ENCODE results near the gene ADGRD1. TPM values are rescaled to one million over a fixed set of nuclear protein-coding genes. Genes with fewer than 3 reads are reported as not detected.
"Not testable (repeated sequence)": the region's sequence is repeated elsewhere in the genome, so short reads cannot be mapped to it uniquely, and the experiment has no call there.

Gene ADGRD1
- total RNA-seq, 6 experiments from 2014 or later: not detected

GRCh38 chr12:131122631-131123030, 168.9 kb downstream of the ADGRD1 start:
- Mint-ChIP-seq H3K4me3 (no peak overlapping the region), H3K27ac (no peak overlapping the region), H3K4me1 (ENCODE audit: low read depth) (no peaks in the 10 kb centered on the region), H3K27me3 (ENCODE audit: insufficient read depth) (peaks cover 2% of the 10 kb centered on the region), H3K9me3 (peaks cover 36% of the 10 kb centered on the region), H3K36me3 (ENCODE audit: low read depth) (no peaks in the 10 kb centered on the region)
- DNase-seq: no peak
- no peak for TF ChIP-seq CTCF (IDR thresholded peaks at IDR 0.05)

GRCh38 chr12:131123817-131124216, 170.1 kb downstream of the ADGRD1 start:
- no peak for DNase-seq
- Mint-ChIP-seq H3K4me3 (no peak overlapping the region), H3K36me3 (ENCODE audit: low read depth) (no peaks in the 10 kb centered on the region), H3K9me3 (peaks cover 39% of the 10 kb centered on the region), H3K27ac (no peak overlapping the region), H3K4me1 (ENCODE audit: low read depth) (no peaks in the 10 kb centered on the region), H3K27me3 (ENCODE audit: insufficient read depth) (peaks cover under 1% of the 10 kb centered on the region)
- no peak for TF ChIP-seq CTCF (IDR thresholded peaks at IDR 0.05)

- no peak for DNase-seq
- Mint-ChIP-seq H3K27me3 (ENCODE audit: insufficient read depth) (no peaks in the 10 kb centered on the region; the same call in none of the 2 replicates), H3K36me3 (ENCODE audit: low read depth) (no peaks in the 10 kb centered on the region), H3K9me3 (peaks cover 36% of the 10 kb centered on the region), H3K4me1 (ENCODE audit: low read depth) (no peaks in the 10 kb centered on the region; the same call in 1 of the 2 replicates), H3K27ac (no peak overlapping the region), H3K4me3 (no peak overlapping the region)
- no peak for TF ChIP-seq CTCF (IDR thresholded peaks at IDR 0.05)
Measured at GRCh38 chr12:131124487-131125280, 171.0 kb downstream of the ADGRD1 start.

GRCh38 chr12:131126662-131127173, 173.0 kb downstream of the ADGRD1 start:
- Mint-ChIP-seq H3K4me3 (no peak overlapping the region), H3K27me3 (ENCODE audit: insufficient read depth) (no peaks in the 10 kb centered on the region; the same call in none of the 2 replicates), H3K4me1 (ENCODE audit: low read depth) (no peaks in the 10 kb centered on the region; the same call in 1 of the 2 replicates), H3K9me3 (peaks cover 35% of the 10 kb centered on the region), H3K36me3 (ENCODE audit: low read depth) (no peaks in the 10 kb centered on the region), H3K27ac (no peak overlapping the region)
- TF ChIP-seq CTCF (IDR thresholded peaks at IDR 0.05): no peak
- DNase-seq: no peak

GRCh38 chr12:131128556-131128955, 174.8 kb downstream of the ADGRD1 start:
- H3K36me3 Mint-ChIP-seq (ENCODE audit: low read depth): no peaks in the 10 kb centered on the region
- H3K4me1 Mint-ChIP-seq (ENCODE audit: low read depth): no peaks in the 10 kb centered on the region; the same call in 1 of the 2 replicates
- no peak for TF ChIP-seq CTCF (IDR thresholded peaks at IDR 0.05)
- H3K27ac Mint-ChIP-seq: no peak overlapping the region
- DNase-seq: no peak
- no peak overlapping the region for H3K4me3 Mint-ChIP-seq
- H3K27me3 Mint-ChIP-seq (ENCODE audit: insufficient read depth): no peaks in the 10 kb centered on the region; the same call in none of the 2 replicates
- peaks cover 28% of the 10 kb centered on the region for H3K9me3 Mint-ChIP-seq

GRCh38 chr12:131128966-131129619, 175.4 kb downstream of the ADGRD1 start:
- not testable (repeated sequence) for DNase-seq; H3K4me1 Mint-ChIP-seq (ENCODE audit: low read depth); H3K4me3 Mint-ChIP-seq; H3K27ac Mint-ChIP-seq; H3K36me3 Mint-ChIP-seq (ENCODE audit: low read depth); H3K27me3 Mint-ChIP-seq (ENCODE audit: insufficient read depth)
- peaks cover 30% of the 10 kb centered on the region for H3K9me3 Mint-ChIP-seq
